ENCODE measurements around the gene C6orf89. TPM values are rescaled to one million over a fixed set of nuclear protein-coding genes. Genes with fewer than 3 reads are reported as not detected.

Gene C6orf89, protein sequence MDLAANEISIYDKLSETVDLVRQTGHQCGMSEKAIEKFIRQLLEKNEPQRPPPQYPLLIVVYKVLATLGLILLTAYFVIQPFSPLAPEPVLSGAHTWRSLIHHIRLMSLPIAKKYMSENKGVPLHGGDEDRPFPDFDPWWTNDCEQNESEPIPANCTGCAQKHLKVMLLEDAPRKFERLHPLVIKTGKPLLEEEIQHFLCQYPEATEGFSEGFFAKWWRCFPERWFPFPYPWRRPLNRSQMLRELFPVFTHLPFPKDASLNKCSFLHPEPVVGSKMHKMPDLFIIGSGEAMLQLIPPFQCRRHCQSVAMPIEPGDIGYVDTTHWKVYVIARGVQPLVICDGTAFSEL
- total RNA-seq (10 to 100 TPM; 48.3 to 69.5 TPM), polyA plus RNA-seq (ENCODE audit: insufficient read length in 2 of 2) (10 to 100 TPM; 42.6 to 52.6 TPM)
- long read RNA-seq, donor 1, full-length matches to known transcripts = 10 of 10 reads
- long read RNA-seq, donor 1, partial matches to known transcripts = 0 of 10 reads
- long read RNA-seq, donor 1, other reads (novel, unspliced or antisense) = 0 of 10 reads
- long read RNA-seq, donor 2, full-length matches to known transcripts = 6 of 6 reads
- long read RNA-seq, donor 2, partial matches to known transcripts = 0 of 6 reads
- long read RNA-seq, donor 2, other reads (novel, unspliced or antisense) = 0 of 6 reads
- long read RNA-seq, donor 3, full-length matches to known transcripts = 3 of 3 reads
- long read RNA-seq, donor 3, partial matches to known transcripts = 0 of 3 reads
- long read RNA-seq, donor 3, other reads (novel, unspliced or antisense) = 0 of 3 reads
- long read RNA-seq, donor 4, transcript C6orf89-201 (8 exons, 1,309 nt) = major isoform, 5 of 5 reads
- long read RNA-seq, donor 4, partial matches to known transcripts = 0 of 5 reads
- long read RNA-seq, donor 4, other reads (novel, unspliced or antisense) = 0 of 5 reads

DNA sequence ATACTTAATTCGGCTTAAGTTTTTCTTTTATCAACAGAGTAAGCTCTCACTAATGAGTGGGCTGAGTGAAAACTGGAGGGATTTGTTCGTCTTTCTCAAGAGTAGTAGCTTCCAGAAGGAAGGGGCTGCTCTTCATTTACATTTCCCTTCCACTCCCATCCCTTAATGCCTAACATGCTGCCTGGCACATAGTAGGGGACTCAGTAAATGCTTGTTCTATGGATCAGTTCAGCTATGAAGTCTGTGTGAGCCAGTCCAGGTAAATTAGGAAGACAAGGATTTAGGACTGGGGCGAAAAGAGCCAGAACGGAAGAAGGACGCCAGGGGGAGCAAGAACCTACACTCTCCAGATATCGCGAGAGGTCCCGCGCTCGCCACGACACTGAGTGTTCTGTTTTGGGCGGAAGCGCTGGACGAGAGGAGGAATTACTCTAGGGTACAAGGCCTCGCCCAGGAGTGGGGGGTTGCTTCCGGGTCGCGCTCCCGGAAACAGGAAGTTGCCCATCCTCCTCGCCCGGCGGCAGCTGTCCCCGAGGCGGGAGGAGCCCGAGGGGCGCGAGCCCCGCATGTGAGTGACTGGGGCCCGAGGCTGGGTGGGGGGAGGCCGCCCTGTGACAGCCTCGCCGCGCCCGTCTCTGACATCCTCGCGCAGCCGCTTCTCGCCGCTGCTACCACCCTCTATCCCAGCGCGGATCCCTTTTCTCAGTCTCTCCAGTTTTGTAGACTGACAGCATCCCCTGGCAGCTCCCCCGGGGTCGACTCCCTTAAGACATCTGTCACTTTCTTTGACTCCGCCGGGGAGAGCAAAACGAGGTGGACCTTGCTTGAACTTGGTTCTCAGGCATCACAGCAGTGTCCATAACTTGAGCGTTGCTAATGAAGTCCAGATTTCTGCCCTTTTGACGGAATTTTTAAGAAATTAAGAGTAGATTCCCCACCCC is at the start of gene C6orf89:
C6orf89 (plus strand) TSS at position 492 of the 941 bp plus-strand sequence. CDS start 13,493 bp downstream, outside the sequence.
- Histone ChIP-seq H3K4me3 (ENCODE audit: low read depth, low read length) (peak within 1 kb of the TSS; percentile 73), H3K9me3 (ENCODE audit: control insufficient read depth, insufficient read depth, low read length) (no peaks in the 10 kb centered on the region), H3K27me3 (ENCODE audit: control insufficient read depth, insufficient read depth, low read length) (no peaks in the 10 kb centered on the region), H3K27ac (ENCODE audit: low read depth, low read length) (peak within 1 kb of the TSS; percentile 88), H3K36me3 (ENCODE audit: control insufficient read depth, insufficient read depth, low read length) (no peaks in the 10 kb centered on the region), H3K4me1 (ENCODE audit: control insufficient read depth, insufficient read depth, low read length) (peaks cover 4% of the 10 kb centered on the region)
- WGBS (ENCODE audit: insufficient coverage) = under 1% methylated on average over 44 of the region's 48 CpGs
- peak; percentile 86 to 99 (median 96) for DNase-seq (ENCODE audit: low read depth in 4 of 6, low spot score in 6 of 6)

DNA sequence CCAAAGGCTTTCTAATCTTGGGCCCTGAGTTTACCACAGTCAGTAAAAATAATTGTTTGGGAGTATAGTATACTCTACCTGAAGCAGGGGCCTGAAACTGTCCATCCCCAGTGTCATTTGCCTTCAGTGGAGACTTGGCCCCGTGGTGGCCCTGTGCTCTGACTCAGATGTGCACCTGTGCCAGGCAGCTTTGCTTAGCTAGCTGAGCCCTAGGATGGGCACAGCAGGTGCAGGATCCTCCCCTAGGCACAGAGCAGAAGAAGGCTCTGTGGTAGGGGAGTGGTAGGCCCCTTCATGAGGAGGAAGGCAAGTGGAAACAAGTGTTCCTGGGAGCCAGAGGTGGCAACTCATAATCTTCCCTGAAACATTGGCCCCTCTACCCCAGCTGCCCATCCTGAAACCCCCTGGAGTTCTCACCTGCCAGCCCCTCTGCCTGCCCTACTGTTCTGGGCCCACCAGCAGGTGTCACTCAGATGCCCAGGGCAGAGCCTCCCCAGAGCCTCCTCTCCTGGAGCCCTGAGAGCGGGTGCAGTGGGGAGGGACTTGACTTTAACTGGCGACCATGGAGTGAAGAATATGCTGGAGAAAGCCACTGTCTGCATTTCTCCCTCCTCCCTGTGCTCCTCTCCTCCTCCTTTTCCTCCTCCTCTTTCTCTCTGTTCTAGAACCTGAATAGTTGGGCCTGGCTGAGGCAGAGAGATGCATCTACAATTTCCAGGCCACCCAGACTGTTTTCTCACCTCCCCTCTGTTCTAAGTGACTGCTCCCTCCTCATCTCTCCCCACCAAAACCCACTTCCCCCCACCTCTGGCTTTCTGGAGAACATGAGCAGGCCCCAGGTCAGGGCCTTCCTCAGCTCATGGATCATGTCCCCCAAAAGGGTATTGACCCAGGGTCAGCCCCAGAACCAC is 49.4 kb upstream of the C6orf89 start:
- peaks cover 15% of the 10 kb centered on the region for H3K27me3 ChIP-seq (ENCODE audit: control insufficient read depth, insufficient read depth, low read length)
- H3K36me3 ChIP-seq (ENCODE audit: control insufficient read depth, insufficient read depth, low read length) = peaks cover 7% of the 10 kb centered on the region
- no peak overlapping the region for H3K27ac ChIP-seq (ENCODE audit: low read depth, low read length)
- H3K4me1 ChIP-seq (ENCODE audit: control insufficient read depth, insufficient read depth, low read length) = peaks cover 58% of the 10 kb centered on the region
- 75% methylated on average over 1 of the region's 3 CpGs for WGBS (ENCODE audit: insufficient coverage)
- H3K4me3 ChIP-seq (ENCODE audit: low read depth, low read length) = no peak overlapping the region
- no peaks in the 10 kb centered on the region for H3K9me3 ChIP-seq (ENCODE audit: control insufficient read depth, insufficient read depth, low read length)
- DNase-seq (ENCODE audit: low read depth in 4 of 6, low spot score in 6 of 6) = no peak

DNA sequence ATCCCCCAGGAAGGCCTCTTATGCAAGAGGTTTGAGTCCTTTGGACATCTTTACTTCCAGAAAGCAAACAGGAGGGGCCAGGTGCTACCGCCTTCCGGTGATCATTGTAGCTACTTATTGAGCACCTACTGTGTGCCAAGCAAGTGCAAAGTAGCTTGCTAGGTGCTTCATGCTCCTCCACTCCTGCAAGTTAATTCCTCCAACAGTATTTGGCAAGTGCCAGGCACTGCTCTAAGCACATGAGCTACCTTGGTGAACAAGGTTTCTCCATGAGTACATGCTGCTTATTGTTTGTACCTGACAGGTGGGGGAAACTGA is 48.8 kb upstream of the C6orf89 start:
- peaks cover 58% of the 10 kb centered on the region for H3K4me1 ChIP-seq (ENCODE audit: control insufficient read depth, insufficient read depth, low read length)
- 85% methylated on average over 2 of the region's 2 CpGs for WGBS (ENCODE audit: insufficient coverage)
- H3K27ac ChIP-seq (ENCODE audit: low read depth, low read length) = no peak overlapping the region
- no peaks in the 10 kb centered on the region for H3K9me3 ChIP-seq (ENCODE audit: control insufficient read depth, insufficient read depth, low read length)
- no peak for DNase-seq (ENCODE audit: low read depth in 4 of 6, low spot score in 6 of 6)
- peaks cover 7% of the 10 kb centered on the region for H3K36me3 ChIP-seq (ENCODE audit: control insufficient read depth, insufficient read depth, low read length)
- H3K27me3 ChIP-seq (ENCODE audit: control insufficient read depth, insufficient read depth, low read length) = peaks cover 15% of the 10 kb centered on the region
- no peak overlapping the region for H3K4me3 ChIP-seq (ENCODE audit: low read depth, low read length)

DNA sequence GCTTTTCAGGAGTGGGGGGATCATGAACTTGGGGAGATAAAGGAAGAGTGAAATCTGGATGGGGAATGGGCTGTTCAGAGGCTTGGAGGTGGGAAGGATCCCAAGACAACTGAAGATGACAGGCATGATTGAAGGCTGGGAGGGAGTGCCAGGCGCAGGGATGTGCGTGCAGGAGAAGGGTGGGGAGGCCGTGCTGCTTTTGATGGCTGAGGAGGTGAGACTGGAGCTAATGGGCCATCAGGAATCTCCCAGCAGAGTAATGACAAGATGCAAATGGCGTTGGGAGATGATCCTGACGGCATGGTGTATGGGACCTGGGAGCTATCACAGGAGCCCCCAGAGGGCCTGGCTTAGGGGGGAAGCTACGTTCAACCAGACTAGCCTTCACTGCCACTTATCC is 48.1 kb upstream of the C6orf89 start:
- Histone ChIP-seq H3K27me3 (ENCODE audit: control insufficient read depth, insufficient read depth, low read length) (peaks cover 15% of the 10 kb centered on the region), H3K9me3 (ENCODE audit: control insufficient read depth, insufficient read depth, low read length) (no peaks in the 10 kb centered on the region), H3K36me3 (ENCODE audit: control insufficient read depth, insufficient read depth, low read length) (peaks cover 5% of the 10 kb centered on the region), H3K4me1 (ENCODE audit: control insufficient read depth, insufficient read depth, low read length) (peaks cover 58% of the 10 kb centered on the region), H3K4me3 (ENCODE audit: low read depth, low read length) (peak overlapping the region; percentile 68), H3K27ac (ENCODE audit: low read depth, low read length) (no peak overlapping the region)
- no peak for DNase-seq (ENCODE audit: low read depth in 4 of 6, low spot score in 6 of 6)
- 62% methylated on average over 6 of the region's 6 CpGs for WGBS (ENCODE audit: insufficient coverage)

DNA sequence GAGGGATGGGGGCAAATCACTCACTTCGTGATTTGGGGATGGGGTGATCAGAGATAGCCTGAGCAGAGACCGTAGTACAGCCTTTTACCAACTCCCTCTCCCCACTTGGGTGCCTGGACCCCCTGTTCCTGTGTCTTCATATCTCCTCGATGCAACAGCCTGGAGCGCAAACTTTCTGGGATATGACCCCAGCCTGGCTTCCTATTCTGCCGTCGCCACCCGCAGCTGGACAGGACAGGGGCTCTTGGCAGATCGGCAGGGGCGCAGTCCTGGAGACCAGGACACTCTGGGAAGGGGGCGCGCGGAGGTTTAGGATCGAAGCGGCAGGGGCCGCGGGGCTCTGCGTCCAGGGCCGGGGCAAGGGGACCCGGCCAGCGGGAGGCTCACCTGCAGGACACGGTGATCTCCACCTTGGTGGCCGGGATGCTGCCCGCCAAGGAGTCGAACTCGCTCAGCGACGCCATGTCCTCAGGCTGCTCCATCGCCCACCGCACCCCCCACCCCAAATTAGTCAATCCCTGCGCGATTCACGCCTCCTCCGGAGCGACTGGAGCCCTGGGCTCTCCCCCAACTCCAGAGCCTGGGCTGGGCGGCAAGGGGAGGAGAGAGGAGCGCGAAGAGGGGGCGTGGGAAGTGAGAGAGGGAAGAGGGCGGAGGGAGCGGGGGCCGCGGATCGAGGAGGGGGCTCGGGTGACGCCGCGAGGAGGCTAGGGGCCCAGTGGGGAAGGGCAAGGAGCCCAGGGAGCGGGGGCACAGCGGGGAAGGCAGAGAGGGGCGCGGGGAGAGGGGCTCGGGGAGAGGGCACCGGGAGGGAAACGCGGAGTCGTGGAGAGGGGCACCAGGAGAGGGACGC is 46.6 kb upstream of the C6orf89 start, which contains the start of gene CPNE5:
CPNE5 (minus strand) TSS at position 549 of the 853 bp plus-strand sequence; CDS start at position 482, 67 bp downstream.
- WGBS (ENCODE audit: insufficient coverage) = 3% methylated on average over 46 of the region's 57 CpGs
- H3K27ac ChIP-seq (ENCODE audit: low read depth, low read length) = peak within 1 kb of the TSS; percentile 69
- H3K27me3 ChIP-seq (ENCODE audit: control insufficient read depth, insufficient read depth, low read length) = peaks cover 15% of the 10 kb centered on the region
- peaks cover 2% of the 10 kb centered on the region for H3K36me3 ChIP-seq (ENCODE audit: control insufficient read depth, insufficient read depth, low read length)
- peaks cover 63% of the 10 kb centered on the region for H3K4me1 ChIP-seq (ENCODE audit: control insufficient read depth, insufficient read depth, low read length)
- H3K9me3 ChIP-seq (ENCODE audit: control insufficient read depth, insufficient read depth, low read length) = no peaks in the 10 kb centered on the region
- H3K4me3 ChIP-seq (ENCODE audit: low read depth, low read length) = peak within 1 kb of the TSS; percentile 68
- DNase-seq (ENCODE audit: low read depth in 4 of 6, low spot score in 6 of 6) = peak in 2 of 6 donors; percentile 85 to 87

DNA sequence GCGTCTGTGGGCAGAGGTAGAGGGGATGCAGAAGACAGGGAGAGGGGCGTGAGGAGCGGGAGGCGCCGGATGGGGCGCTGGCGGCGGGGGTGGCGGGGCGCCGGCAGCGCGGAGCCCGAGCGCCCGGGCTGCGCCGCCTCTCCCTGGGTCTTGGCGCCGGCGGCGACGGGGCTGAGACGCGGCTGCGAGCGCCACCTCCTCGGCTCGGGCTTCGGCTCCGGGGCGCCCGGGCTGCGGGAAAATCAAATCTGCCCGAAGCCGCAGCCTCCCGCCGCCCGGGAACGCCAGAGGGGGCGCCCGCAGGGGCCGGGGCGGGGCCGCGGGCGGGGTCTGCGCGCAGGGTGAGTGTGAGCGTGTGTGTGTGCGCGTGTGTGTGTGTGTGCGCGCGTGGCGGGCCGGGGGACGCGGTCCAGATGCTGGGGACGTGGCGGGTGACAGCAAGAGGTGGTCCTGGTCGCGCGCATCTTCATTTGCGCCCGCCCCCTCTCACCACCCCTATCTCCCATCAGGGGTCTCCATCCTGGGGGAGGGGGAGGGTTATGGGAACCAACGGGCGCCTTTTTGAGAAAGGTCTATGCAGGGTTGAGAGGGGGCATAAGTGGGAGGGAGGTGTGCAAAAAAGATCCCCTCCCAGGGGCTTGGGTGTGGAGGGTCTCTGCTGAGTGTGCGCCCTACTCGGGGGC is 45.9 kb upstream of the C6orf89 start:
- Histone ChIP-seq H3K4me3 (ENCODE audit: low read depth, low read length) (peak overlapping the region; percentile 68), H3K27me3 (ENCODE audit: control insufficient read depth, insufficient read depth, low read length) (peaks cover 15% of the 10 kb centered on the region), H3K9me3 (ENCODE audit: control insufficient read depth, insufficient read depth, low read length) (no peaks in the 10 kb centered on the region), H3K4me1 (ENCODE audit: control insufficient read depth, insufficient read depth, low read length) (peaks cover 64% of the 10 kb centered on the region), H3K36me3 (ENCODE audit: control insufficient read depth, insufficient read depth, low read length) (peaks cover 2% of the 10 kb centered on the region), H3K27ac (ENCODE audit: low read depth, low read length) (peak overlapping the region; percentile 69)
- WGBS (ENCODE audit: insufficient coverage) = under 1% methylated on average over 52 of the region's 70 CpGs
- peak in 2 of 6 donors; percentile 86 for DNase-seq (ENCODE audit: low read depth in 4 of 6, low spot score in 6 of 6)

DNA sequence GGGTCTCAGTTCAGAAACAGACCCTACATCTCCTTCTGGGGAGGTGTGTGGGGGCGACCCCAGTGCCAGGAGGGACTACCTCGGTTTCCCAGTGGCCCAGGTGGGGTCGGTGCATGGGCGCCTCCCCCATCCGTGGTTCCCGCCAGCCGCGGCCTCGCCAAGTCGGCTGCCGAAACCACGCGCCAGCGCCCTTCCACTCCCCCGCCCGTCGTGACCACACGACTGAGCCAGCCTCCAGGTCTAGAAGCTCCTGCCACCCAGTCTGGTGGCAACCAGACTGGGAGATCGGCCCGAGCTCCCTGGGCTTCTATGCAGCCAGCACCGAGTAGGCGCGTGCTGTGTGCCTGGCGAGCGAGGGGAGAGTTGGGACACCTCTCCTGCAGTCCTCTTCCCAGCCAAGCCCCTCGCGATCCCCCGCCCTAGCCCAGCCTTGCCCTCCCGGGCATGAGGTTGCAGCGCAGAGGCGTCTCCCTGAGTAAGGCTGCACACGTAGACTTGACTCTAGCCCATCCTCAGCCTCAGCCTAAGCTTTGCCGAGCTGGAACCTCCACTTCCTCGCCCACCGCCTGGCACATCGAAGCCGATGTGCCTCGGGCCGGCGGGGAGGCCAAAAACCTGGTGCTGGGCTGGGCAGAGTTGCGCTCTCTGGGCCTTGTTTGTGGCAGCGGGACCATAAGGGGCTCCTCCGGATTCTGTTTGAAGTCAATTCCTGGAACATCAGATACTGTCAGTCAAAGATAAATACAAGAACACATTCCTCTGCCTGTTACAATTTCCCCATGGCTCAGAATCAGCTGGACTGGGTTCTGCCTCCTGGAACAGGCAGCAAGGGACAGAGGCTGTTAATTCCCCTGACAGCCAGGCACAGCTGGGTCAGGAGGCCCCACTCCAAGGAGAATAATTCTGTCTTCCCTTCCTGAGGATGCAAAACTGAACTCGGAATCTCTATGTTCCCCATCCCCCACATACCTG is 45.0 kb upstream of the C6orf89 start:
- 6% methylated on average over 44 of the region's 44 CpGs for WGBS (ENCODE audit: insufficient coverage)

More for the DNA sequence above, 45.0 kb upstream of the C6orf89 start:
- H3K9me3 ChIP-seq (ENCODE audit: control insufficient read depth, insufficient read depth, low read length) = no peaks in the 10 kb centered on the region
- peaks cover 15% of the 10 kb centered on the region for H3K27me3 ChIP-seq (ENCODE audit: control insufficient read depth, insufficient read depth, low read length)
- peaks cover 64% of the 10 kb centered on the region for H3K4me1 ChIP-seq (ENCODE audit: control insufficient read depth, insufficient read depth, low read length)
- peak in 2 of 6 donors; percentile 74 to 78 for DNase-seq (ENCODE audit: low read depth in 4 of 6, low spot score in 6 of 6)
- peaks cover 2% of the 10 kb centered on the region for H3K36me3 ChIP-seq (ENCODE audit: control insufficient read depth, insufficient read depth, low read length)
- H3K4me3 ChIP-seq (ENCODE audit: low read depth, low read length) = peak overlapping the region; percentile 48
- H3K27ac ChIP-seq (ENCODE audit: low read depth, low read length) = peak overlapping the region; percentile 69
